NOMO-1 treated with dmso at 0.1 percent for 144 hours (cell line): ENCODE results near the gene PINK1.
A peak's percentile ranks its signal among the peaks of the same experiment; 100 is the strongest.
"Not testable (repeated sequence)": the region's sequence is repeated elsewhere in the genome, so short reads cannot be mapped to it uniquely, and the experiment has no call there.

ENCODE experiments used
- DNase-seq: peaks from one replicate; lab custom pipeline; 2025; ENCODE audit not compliant: unreplicated experiment; lab: John Stamatoyannopoulos, UW

The PINK1 gene

DNA sequence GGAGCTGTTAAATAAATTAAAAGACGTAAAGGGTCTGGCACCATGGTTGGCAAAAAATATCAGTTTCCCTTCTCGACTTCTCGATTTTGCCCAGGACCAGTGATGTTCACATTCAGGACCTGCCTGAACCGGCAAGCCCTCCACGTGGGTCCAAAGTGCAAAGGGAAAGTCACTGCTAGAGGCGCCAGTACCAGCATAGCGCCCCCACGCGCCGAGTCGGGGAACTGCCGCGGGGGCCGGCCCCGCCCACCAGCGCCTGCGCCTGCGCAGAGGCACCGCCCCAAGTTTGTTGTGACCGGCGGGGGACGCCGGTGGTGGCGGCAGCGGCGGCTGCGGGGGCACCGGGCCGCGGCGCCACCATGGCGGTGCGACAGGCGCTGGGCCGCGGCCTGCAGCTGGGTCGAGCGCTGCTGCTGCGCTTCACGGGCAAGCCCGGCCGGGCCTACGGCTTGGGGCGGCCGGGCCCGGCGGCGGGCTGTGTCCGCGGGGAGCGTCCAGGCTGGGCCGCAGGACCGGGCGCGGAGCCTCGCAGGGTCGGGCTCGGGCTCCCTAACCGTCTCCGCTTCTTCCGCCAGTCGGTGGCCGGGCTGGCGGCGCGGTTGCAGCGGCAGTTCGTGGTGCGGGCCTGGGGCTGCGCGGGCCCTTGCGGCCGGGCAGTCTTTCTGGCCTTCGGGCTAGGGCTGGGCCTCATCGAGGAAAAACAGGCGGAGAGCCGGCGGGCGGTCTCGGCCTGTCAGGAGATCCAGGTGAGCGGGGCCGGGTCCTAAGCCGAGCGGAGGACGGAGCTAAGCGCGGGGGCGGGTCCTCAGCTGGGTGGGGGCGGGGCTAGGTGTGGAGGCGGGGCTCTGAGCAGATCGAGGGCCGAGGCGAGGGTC is at the start of gene PINK1:
Gene PINK1, plus strand, starts transcription at position 269 of the 875 bp plus-strand sequence. Its CDS starts 91 bp downstream, at position 360.
- peak; percentile 57 for DNase-seq

DNA sequence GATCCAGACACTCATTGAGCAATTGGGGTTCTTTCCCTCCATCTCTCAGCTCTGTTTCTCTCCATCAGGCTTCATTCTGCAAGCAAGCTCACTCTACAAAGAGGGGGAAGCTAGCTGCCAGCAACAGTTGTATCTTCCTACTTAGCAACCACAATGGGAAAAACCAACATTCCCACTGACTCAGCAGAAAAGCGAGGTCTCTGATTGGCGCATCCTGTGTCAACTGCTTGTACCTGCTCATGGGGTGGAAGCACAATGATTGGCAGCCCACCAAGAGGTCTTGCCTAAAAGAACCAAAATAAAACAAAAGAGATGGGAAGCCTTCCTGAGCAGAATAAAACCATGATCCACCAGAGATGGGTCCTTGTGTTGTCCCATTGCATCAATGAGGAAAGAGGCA is 48.4 kb upstream of the PINK1 start:
- DNase-seq: no peak

DNA sequence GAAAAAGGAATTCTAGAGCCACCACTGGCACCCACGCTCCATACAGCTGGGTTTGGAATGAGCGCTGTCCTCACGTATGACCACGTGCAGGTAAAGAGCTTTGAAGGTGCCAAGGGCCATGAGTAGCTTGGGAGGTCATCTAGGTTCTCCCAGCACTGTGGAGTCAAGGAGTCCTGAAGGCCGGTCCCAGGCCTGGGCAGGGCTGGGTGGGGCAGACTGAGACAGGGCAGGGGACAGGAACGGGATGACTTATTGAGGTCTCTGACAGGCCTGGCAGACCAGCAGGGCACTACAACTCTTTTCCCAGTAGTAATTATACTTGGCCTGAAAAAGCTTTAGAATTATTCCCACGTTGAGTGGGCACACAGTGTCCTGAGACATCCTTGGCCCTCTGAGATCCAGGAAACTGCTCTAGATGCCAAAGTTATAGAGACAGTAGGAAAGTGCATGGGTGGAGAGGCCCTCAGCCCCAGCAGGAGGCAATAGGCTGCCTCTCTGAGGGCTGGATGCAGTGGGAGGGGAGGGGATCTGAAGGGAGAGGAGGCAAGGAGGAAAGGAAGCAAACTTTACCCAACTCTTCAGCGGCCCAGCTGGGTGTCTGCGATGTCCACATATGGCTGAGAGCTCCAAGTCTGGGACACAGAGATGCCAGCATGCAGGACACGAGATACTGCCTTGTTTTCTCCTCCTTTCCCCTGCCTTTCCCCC is 46.2 kb upstream of the PINK1 start:
- DNase-seq: no peak

DNA sequence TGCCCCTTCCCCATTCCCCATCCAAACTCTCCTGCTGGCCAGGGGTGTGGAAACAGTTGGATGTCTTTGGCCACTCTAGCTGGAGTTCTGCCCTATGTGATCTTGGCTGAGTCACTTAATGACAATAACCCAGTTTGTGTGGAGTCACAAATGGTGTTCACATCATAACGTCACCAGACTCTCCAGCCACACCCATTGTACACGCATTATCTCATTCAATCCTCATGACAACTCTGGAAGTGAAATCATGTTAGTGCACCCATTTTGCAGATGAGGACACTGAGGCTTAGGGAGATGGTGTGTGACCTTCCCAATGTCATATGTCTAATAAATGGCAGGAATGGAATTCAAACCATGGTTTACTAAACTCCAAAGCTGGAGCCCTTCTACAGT is 45.6 kb upstream of the PINK1 start:
- no peak for DNase-seq

DNA sequence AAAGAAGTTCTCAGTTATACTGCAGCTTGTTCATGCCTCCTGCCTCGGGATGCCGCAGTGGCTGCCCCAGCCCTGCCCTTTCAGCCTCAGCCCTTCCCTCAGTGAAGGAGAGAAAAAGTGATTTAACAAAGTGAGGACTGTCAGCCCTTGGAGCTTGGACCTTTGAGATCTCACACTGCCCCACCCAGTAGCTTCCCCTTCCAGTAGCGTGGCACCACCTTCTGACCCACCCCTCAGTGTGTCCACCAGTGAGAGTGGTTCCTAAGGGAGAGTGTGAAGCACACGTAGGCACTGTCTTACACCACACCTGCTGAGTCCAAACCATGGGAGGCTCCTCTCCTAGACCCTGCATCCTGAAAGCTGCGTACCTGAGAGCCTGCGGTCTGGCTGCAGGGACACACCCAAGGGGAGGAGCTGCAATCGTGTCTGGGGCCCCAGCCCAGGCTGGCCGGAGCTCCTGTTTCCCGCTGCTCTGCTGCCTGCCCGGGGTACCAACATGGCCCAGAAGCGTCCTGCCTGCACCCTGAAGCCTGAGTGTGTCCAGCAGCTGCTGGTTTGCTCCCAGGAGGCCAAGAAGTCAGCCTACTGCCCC is 44.5 kb upstream of the PINK1 start, which contains the start of gene CDA:
Gene CDA, plus strand, starts transcription at position 464 of the 592 bp plus-strand sequence. Its CDS starts 33 bp downstream, at position 497.
- peak; percentile 38 for DNase-seq

DNA sequence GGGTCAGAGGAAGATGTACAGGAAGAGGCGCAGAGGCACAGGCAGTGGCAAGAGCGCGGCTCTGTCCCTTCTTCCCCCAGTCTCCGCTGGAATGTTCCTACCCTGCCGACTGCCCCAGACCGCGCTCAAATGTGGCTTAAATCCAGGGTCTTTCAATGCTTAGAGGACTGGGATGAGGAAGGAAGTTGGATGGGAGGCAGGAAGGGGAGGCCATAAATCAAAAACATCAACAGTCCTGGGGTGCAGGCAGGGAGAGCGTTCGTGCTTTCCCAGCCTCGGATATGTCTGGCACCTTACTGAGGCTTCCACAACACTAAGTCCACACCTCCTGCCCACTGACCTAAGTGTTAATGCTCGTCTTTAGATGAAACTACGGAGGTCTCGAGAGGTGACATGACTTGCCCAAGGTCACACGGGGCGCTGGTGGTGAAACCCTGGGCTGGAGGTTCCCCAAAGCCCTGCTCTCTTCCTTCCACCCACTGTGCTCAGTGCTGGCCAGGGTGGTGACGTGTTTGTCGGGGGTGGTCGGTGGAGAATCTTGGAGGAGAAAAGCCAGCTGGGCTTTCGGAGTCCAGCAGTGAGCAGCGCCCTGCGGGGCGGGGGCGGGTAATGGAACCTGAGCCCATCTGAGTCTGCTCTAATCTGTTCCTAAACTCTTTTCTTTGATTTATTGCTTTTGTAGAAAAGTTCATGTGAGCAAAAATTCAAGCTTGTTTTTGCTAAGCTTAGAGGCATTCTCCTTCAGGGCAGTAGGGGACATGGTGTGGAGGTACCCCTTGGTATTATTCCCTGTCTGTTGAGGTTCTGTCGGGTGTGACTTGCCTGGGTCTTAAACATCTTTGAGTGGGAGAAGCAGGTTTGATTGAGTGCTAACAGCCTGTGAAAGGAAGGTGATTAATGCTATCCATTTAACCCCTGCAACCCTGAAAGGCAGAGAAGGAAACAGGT is 43.7 kb upstream of the PINK1 start:
- peak; percentile 17 for DNase-seq

DNA sequence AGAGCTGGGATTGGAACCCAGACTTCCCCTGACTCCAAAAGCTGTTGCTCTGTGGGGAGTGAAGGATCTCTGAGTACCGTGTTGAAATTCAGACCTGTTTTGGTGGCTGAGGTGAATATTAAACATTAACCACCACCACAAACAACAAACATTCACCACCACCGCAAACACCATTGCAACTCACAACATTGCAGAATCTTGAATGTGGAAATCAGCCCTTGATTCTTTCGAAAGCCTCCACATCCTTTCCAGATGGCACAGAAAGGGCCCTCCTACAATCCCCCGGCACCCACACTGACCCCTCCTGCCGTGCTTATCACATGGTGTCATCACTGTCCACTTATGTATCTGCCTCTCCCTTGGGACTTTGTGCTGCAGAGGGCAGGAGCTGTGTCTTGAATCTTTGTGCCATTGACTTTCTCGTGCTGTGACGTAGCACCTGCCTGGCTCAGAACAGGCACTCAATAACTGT is 42.9 kb upstream of the PINK1 start:
- DNase-seq: peak; percentile 68

DNA sequence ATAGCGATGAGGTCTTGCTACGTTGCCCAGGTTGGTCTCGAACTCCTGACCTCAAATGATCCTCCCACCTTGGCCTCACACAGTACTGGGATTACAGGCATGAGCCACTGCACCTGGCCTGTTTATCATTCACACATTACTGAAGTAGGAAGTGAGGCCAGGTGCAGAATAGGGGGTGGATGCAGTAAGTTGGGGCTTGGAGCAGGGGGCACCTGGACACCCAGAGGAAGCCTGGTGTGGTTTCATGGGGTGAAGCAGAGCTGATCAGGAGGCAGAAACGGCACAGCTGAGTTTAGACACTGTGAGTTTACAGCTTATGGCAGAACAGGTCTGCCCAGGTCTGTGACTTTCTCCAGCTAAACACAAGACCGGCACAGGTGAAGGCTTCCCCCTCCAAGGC is 39.5 kb upstream of the PINK1 start:
- DNase-seq: no peak

DNA sequence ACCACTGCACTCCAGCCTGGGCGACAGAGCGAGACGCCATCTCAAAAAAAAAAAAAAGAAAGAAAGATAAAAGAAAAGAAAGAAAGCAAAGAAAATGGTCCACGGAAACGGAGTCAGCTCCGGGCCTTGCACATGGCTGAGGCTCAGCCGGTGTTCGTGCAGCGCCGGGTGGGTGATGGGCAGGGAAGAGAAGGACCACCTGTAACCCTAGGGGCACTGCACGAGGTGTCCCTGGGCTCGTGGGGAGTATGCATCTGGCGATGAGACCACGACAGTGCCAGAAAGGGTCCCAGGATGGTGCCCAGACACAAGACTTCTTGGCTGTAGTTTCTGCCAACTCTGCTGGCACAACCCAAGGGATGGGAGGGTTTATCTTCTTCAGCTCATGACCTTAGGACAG is 38.5 kb upstream of the PINK1 start:
- no peak for DNase-seq

DNA sequence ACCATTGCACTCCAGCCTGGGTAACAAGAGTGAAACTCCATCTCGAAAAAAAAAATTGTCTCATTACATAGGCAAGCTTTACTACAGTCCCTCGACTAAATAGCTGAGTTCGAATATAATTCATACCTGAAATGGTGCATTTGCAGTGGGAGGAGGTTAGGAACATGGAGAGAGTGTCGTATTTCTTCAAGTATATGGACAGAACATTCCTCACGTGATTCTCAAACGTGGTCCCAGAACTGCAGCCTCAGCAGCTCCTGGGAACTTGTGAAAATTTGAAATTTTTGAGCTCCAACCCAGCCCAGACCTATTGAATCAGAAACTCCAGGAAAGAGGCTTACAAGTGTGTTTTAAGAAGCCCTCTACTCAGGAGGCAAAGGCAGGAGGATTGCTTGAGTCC is 37.2 kb upstream of the PINK1 start:
- DNase-seq: no peak

DNA sequence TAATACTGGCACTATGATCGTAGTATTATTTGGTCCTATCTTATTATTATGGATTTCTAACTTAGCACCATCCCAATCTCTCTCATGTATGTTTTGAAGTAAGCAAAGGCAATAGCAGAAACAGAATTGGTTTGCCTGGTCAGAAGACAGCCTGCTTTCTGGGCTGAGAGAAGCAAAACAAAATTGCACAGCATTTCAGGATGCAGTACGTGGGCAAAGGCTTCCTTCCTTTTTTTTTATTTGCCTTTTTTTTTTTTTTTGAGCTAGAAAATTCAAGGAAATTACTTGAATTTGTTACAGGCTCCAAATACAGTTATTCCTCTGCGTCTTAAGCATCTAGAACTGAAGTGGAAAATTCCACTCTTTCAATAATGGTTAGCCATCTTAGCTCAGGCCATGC is 35.6 kb upstream of the PINK1 start:
- DNase-seq: peak; percentile 54

DNA sequence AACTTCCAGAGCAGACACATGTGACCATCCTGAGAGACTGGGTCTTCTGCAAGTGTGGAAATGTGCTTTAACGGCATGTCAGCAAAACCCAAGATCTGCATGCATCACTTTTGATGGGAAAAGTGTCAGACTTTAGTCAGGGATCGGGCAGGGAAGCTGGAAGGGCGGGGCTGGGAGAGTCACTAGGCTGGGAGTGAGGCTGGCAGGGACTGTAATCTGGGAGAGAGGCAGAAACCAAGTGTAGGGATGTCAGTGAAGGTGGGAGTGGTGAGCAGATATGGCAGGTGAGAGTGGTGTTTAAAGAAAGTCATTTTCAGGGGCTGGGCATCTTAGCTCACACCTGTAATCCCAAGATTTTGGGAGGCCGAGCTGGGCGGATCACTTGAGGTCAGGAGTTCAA is 33.1 kb upstream of the PINK1 start:
- no peak for DNase-seq

DNA sequence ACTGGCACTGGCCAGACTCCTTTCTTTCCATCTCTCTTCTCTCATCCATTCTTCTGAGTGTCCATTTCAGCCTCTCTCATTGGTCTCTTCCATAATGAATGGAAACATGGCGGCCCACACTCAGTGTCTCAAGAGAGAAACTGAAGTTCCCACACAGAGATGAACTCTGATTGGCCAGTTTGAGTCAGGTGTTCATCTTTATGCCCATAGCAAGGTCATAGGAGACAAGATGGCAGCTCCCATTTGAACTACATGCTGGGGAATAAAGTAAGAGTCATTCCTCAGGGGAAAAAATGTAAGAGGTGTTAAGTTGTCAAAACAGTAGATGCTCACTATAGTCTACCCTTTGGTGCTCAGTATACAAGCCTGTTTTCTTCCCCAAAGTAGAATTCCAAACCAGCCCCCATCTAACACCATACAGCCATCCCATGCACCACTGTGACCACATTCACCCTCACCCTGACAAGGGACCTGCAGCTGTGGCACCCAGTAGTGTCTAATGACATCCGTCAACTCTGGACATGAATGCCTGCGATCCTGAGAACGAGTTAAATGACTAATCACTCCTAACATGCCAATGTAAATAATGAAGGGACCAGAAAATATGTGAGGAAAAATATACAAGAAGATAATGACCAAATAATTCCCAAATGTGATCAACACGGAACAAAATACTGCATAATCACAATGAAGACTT is 32.0 kb upstream of the PINK1 start:
- DNase-seq: no peak

DNA sequence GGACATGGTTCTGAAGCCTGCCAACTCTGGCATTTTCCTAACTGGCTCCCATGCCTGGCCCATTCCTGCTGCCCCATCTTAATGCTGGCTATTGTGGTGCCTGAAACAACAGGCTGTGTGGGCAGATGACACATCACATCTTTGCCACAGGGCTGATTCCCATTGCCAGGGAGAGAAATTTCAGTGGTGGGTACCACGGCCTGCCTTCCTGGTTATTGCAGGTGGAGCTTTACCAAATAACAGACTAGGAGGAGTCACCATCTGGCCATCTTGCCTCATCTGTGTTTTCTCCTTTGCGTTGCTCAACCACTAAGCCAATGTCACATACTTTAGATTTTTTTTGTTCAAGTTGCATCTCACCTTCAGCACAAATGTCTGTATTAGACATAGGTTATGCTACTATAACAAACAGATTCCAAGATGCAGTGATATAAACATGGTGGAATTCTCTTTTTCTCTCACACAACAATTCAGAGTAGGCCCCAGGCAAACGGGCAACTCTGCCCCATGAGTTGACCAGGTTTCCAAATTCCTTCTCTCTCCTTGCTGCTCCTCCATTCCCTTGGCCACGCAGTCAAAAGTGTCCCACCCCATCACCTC is 30.3 kb upstream of the PINK1 start:
- no peak for DNase-seq

DNA sequence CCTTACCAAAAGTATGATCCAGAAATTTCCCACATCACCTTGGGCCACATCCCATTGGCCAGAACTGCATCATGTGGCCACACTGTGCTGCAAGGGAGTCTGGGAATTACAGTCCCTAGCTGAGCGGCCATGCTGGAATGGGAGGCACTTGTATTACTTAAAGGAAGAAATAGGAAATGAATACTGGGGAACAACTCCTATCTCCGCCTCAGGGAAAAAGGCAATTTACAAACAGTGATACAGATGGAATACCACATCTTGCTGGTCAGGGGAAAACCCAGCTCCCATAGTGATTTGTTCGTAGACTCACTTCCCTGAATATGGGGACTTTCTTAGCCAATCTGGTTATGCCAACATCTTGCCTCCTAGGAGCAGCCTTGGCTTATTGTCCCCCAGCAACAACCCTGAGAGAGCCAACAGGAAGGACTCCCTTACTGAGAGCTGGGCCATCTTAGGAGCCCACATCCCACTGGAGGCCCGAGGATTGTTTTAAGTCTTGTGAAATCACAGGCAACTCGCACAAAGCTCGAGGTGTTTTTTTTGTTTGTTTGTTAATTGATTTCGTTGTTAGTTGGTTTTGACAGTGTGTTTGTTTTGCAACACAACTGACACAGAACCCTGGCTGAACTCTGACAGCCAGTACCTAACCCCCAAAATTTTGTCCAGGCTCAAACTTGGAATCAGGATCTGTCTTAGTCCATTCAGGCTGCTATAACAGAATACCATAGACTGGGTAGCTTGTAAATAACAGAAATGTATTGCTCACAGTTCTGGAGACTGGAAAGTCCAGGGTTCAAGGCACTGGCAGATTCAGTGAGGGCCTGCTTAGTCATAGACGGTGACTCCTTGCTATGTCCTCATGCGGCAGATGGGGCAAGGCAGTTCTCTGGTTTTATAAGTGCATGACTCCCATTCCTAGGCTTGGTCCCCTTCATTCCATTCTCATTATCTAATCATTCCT is 29.5 kb upstream of the PINK1 start:
- DNase-seq: no peak

DNA sequence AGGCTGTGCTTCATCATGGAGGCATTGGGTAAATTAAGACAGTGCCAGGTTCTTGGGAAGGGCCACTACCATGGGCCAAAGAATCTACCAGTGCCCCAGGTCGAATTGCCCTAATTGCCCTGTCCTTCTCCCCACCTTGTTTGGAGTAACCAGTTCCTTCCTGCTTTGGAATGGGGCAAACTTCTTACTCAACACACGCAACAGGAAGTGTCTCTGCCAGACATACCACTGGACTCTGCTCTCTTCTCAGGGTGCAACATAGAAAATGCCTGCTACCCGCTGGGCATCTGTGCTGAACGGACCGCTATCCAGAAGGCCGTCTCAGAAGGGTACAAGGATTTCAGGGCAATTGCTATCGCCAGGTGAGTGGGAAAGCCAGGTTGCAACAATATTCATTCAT is 28.6 kb upstream of the PINK1 start:
- DNase-seq: peak; percentile 2

DNA sequence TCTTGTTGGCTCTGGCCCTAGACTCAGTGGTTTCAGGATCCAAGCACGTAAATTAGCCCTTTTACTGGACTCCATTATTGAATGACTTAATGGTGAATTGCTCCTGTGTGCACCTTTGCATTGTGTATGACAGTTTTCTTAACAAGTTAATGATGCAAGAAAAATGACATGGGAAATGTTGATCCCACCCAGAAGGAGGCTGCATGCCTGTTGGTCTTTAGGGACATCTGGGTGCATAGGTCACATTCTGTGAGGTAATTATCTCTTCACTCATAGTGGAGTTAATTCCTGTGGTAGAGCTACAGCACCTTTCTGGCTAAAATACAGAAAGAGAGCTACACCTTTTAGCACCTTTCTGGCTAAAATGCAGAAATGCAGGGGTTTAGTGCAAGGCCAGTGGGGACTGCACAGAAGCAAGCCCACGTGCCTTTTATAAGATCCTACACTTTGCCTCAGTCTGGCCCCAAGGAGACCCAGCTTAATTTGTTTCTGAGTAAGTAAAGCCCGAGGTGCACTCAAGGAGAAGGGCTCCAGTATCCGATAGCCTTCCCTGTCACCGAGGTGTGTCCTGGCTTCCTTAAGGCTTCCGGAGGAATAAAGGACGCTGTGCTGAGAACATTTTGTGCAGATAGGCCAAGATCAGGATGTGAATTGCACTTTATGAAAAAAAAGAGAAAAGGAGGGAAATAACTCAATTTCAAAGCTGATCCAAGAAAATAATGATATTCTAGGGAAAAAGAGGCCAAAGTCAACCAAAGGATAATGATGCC is 26.3 kb upstream of the PINK1 start:
- not testable (repeated sequence) for DNase-seq

DNA sequence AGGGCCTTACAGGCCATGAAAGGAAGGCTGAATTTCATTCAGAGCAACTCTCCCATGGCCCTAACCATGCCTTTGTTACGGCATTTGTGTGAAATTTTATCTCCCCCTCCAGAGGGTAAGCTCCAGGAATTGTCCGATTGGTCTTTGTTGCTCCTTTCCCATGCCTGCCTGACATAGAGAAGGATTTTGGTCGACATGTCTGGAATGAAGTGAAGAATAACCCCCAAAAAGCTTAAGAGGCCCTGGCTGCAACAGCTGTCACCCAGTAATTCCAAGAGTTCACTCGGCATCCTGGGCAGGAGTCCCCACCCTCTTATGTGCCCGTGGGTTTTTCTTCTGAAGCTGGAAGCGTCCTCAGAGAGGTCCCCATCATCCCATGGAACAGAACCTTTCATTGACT is 23.7 kb upstream of the PINK1 start:
- DNase-seq: no peak
